ENCODE measurements around the gene RNGTT. TPM values are rescaled to one million over a fixed set of nuclear protein-coding genes. Genes with fewer than 3 reads are reported as not detected.

RNGTT gene
- total and polyA plus RNA-seq, 10 of the 15 experiments (the other 5 are each of a cell fraction or from before 2014, with no cell fraction given): 7.7 to 30.4 (median 22.2) TPM

- TF ChIP-seq ZNF592 (IDR thresholded peaks at IDR 0.05): no peak
- peak; percentile 70 to 79 for TF ChIP-seq IKZF2 (IDR thresholded peaks at IDR 0.05)
- TF ChIP-seq ZSCAN29 (IDR thresholded peaks at IDR 0.05): no peak
- no peak for TF ChIP-seq MYB (IDR thresholded peaks at IDR 0.05; ENCODE audit: borderline replicate concordance, low read depth, low read length)
- peak; percentile 65; the same call in 1 of the 2 replicates for TF ChIP-seq CHD2 (IDR thresholded peaks at IDR 0.05; ENCODE audit: borderline replicate concordance, low read depth, low read length)
Measured at GRCh38 chr6:88963139-88964090, at the start of gene RNGTT (continued).

DNA sequence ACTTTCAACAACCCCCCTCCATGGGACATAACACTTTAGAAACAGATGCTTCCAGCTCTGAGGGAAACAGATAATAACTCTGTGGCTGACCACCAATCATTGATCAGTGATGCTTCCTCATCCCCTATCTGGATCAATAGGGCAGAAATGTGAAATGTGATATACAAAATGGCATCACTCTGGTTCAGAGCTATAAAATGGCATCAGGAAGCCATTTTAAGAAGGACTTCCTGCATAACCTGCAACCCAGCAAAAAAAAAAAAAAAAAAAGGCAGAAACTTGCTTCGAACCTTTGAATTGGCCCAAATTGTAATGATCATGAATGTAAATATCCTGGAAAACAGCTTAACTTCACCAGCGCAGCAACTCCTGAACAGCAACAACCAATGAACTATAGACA lies 48.0 kb upstream of the RNGTT start:
- RAD21 ChIA-PET (ENCODE audit: unreplicated experiment): interaction anchor here (1.1 kb wide), 1 partner anchor 68 kb away, joined by 3 read pairs; no protein-coding TSS in a partner anchor
- H3K4me3 ChIP-seq: no peak overlapping the region
- H3K4me1 ChIP-seq (ENCODE audit: control insufficient read depth, insufficient read depth, low read length): no peaks in the 10 kb centered on the region
- in situ Hi-C loops (cut with MboI): no loop called here
- no peak for FAIRE-seq
- no peak overlapping the region for H2AFZ ChIP-seq (ENCODE audit: control insufficient read depth, low read depth, low read length)
- POLR2A ChIA-PET: interaction anchor here (0.6 to 0.7 kb wide), 4 partner anchors 122 to 466 kb away, joined by 3 to 8 read pairs (median 4); no protein-coding TSS in a partner anchor
- H3K27me3 ChIP-seq (replicated peaks in 1 of 2; ENCODE audit: control insufficient read depth in 2 of 2, insufficient read depth in 2 of 2, low read length in 1 of 2): no peaks in the 10 kb centered on the region
- no peak overlapping the region for H3K27ac ChIP-seq (ENCODE audit: control insufficient read depth, insufficient read depth)
- no peaks in the 10 kb centered on the region for H4K20me1 ChIP-seq (ENCODE audit: control insufficient read depth, insufficient read depth)
- no TSS peak for BruUV-seq (replicated peaks)
- H3K9ac ChIP-seq (ENCODE audit: control insufficient read depth, insufficient read depth, low read length): no peak overlapping the region
- H3K79me2 ChIP-seq (ENCODE audit: control insufficient read depth, insufficient read depth, low read length): no peaks in the 10 kb centered on the region
- intact Hi-C loops (cut with micrococcal nuclease; ENCODE audit: unreplicated experiment): no loop called here
- no peak for DNase-seq (ENCODE audit: low read depth, low spot score)
- no peaks in the 10 kb centered on the region for H3K9me3 ChIP-seq (replicated peaks; ENCODE audit: control insufficient read depth, insufficient read depth, low read length)
- SMC1A ChIA-PET (ENCODE audit: uncharacterized antibody, unreplicated experiment): interaction anchor here (0.6 to 1.2 kb wide), 4 partner anchors 22 to 154 kb away, joined by 3 to 4 read pairs (median 4); no protein-coding TSS in a partner anchor
- H3K36me3 ChIP-seq (ENCODE audit: control insufficient read depth in 2 of 2, insufficient read depth in 2 of 2, low read length in 1 of 2): no peaks in the 10 kb centered on the region
- peak; percentile 47; the same call in 1 of the 2 replicates for TF ChIP-seq YY1 (IDR thresholded peaks at IDR 0.05; ENCODE audit: low read depth, low read length)
- TF ChIP-seq ZNF622 (IDR thresholded peaks at IDR 0.05): no peak
- CTCF ChIA-PET: interaction anchor here (1.5 to 1.9 kb wide), 3 partner anchors 25 to 29 kb away, joined by 5 to 6 read pairs (median 6); no protein-coding TSS in a partner anchor
- ATAC-seq: no peak
- H3K4me2 ChIP-seq (ENCODE audit: control insufficient read depth, insufficient read depth): no peak overlapping the region
- 93% methylated on average over 2 of the region's 2 CpGs for WGBS (ENCODE audit: insufficient coverage, insufficient replicate concordance, low lambda C conversion rate, missing lambda C conversion rate)
